ENCODE data around the gene CEP170. TPM values are rescaled to one million over a fixed set of nuclear protein-coding genes. Genes with fewer than 3 reads are reported as not detected.

The CEP170 gene
- total and polyA plus RNA-seq, 2 experiments from 2014 or later: 22.9 to 37.3 TPM

Small RNAs within 50 kb of the gene (small RNA-seq; reads per million reads assigned to genes)
- not detected for gene RNU6-747P

Other genes with a start within 250 kb of the CEP170 start
- gene SDCCAG8, start 760 bp upstream of the CEP170 start, total RNA-seq: 28.3 and 30.1 TPM in 2 replicates
- 38.9 and 39.3 TPM in 2 replicates for gene SDCCAG8, start 760 bp upstream of the CEP170 start, polyA plus RNA-seq